Measurements from ENCODE around the gene HBG1. TPM values are rescaled to one million over a fixed set of nuclear protein-coding genes. Genes with fewer than 3 reads are reported as not detected.

The HBG1 gene
- total RNA-seq, 1 experiment from 2014 or later: not detected

DNA sequence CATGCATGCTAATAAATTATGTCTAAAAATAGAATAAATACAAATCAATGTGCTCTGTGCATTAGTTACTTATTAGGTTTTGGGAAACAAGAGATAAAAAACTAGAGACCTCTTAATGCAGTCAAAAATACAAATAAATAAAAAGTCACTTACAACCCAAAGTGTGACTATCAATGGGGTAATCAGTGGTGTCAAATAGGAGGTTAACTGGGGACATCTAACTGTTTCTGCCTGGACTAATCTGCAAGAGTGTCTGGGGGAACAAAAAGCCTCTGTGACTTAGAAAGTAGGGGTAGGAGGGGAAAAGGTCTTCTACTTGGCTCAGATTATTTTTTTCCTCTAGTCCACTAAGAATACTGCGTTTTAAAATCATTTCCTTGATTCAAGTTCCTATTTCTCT, 22.0 kb downstream of the HBG1 start:
- H3K9me2 ChIP-seq (replicated peaks; ENCODE audit: low read length): no peaks in the 10 kb centered on the region
- H3K79me2 ChIP-seq (ENCODE audit: low read length): no peaks in the 10 kb centered on the region
- no peaks in the 10 kb centered on the region for H3K9me3 ChIP-seq (ENCODE audit: low read length)
- no peak overlapping the region for H3K4me3 ChIP-seq (ENCODE audit: low read length)
- H3K27ac ChIP-seq (ENCODE audit: low read length): no peak overlapping the region
- no peaks in the 10 kb centered on the region for H3K4me1 ChIP-seq (ENCODE audit: insufficient read depth, low read length)
- BruUV-seq (replicated peaks): no TSS peak
- no peaks in the 10 kb centered on the region for H4K20me1 ChIP-seq (ENCODE audit: low read length)
- H2AFZ ChIP-seq (ENCODE audit: low read length): no peak overlapping the region
- CTCF ChIA-PET: no interaction called here
- intact Hi-C loops (cut with micrococcal nuclease): no loop called here
- H3K36me3 ChIP-seq (ENCODE audit: low read depth, low read length): no peaks in the 10 kb centered on the region
- DNase-seq: no peak
- ATAC-seq: no peak
- H3K4me2 ChIP-seq (ENCODE audit: low read length): no peak overlapping the region
- no peaks in the 10 kb centered on the region for H3K27me3 ChIP-seq (ENCODE audit: low read length)
- TF ChIP-seq, protein P1, sequence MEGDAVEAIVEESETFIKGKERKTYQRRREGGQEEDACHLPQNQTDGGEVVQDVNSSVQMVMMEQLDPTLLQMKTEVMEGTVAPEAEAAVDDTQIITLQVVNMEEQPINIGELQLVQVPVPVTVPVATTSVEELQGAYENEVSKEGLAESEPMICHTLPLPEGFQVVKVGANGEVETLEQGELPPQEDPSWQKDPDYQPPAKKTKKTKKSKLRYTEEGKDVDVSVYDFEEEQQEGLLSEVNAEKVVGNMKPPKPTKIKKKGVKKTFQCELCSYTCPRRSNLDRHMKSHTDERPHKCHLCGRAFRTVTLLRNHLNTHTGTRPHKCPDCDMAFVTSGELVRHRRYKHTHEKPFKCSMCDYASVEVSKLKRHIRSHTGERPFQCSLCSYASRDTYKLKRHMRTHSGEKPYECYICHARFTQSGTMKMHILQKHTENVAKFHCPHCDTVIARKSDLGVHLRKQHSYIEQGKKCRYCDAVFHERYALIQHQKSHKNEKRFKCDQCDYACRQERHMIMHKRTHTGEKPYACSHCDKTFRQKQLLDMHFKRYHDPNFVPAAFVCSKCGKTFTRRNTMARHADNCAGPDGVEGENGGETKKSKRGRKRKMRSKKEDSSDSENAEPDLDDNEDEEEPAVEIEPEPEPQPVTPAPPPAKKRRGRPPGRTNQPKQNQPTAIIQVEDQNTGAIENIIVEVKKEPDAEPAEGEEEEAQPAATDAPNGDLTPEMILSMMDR (conservative IDR thresholded peaks at IDR 0.05; ENCODE audit: low read depth, low read length): no peak
- TF ChIP-seq EZH2phosphoT487 (IDR thresholded peaks at IDR 0.05; ENCODE audit: borderline replicate concordance, low read length): no peak
- TF ChIP-seq EZH2 (IDR thresholded peaks at IDR 0.05; ENCODE audit: low read length, unreplicated experiment): no peak
- POLR2A ChIA-PET (ENCODE audit: unreplicated experiment): no interaction called here
- no peak overlapping the region for H3K9ac ChIP-seq (ENCODE audit: low read length)
- no peaks in the 10 kb centered on the region for H3F3A ChIP-seq (ENCODE audit: low read length, unreplicated experiment)

DNA sequence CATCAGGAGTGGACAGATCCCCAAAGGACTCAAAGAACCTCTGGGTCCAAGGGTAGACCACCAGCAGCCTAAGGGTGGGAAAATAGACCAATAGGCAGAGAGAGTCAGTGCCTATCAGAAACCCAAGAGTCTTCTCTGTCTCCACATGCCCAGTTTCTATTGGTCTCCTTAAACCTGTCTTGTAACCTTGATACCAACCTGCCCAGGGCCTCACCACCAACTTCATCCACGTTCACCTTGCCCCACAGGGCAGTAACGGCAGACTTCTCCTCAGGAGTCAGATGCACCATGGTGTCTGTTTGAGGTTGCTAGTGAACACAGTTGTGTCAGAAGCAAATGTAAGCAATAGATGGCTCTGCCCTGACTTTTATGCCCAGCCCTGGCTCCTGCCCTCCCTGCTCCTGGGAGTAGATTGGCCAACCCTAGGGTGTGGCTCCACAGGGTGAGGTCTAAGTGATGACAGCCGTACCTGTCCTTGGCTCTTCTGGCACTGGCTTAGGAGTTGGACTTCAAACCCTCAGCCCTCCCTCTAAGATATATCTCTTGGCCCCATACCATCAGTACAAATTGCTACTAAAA, 22.8 kb downstream of the HBG1 start, which contains the start of gene HBB:
TSS of gene HBB (minus strand) at position 340 of the 579 bp plus-strand sequence. CDS start at position 290, 50 bp downstream.
- Histone ChIP-seq H2AFZ (ENCODE audit: low read length) (no peak within 1 kb of the TSS), H3K79me2 (ENCODE audit: low read length) (no peaks in the 10 kb centered on the region), H3K27ac (ENCODE audit: low read length) (no peak within 1 kb of the TSS), H3K9me3 (ENCODE audit: low read length) (no peaks in the 10 kb centered on the region), H4K20me1 (ENCODE audit: low read length) (no peaks in the 10 kb centered on the region), H3F3A (ENCODE audit: low read length, unreplicated experiment) (no peaks in the 10 kb centered on the region), H3K4me2 (ENCODE audit: low read length) (no peak within 1 kb of the TSS), H3K4me3 (ENCODE audit: low read length) (no peak within 1 kb of the TSS), H3K27me3 (ENCODE audit: low read length) (no peaks in the 10 kb centered on the region), H3K9ac (ENCODE audit: low read length) (no peak within 1 kb of the TSS), H3K36me3 (ENCODE audit: low read depth, low read length) (no peaks in the 10 kb centered on the region), H3K9me2 (replicated peaks; ENCODE audit: low read length) (no peaks in the 10 kb centered on the region), H3K4me1 (ENCODE audit: insufficient read depth, low read length) (no peaks in the 10 kb centered on the region)
- DNase-seq (no peak), ATAC-seq (no peak)
- TF ChIP-seq EZH2phosphoT487 (IDR thresholded peaks at IDR 0.05; ENCODE audit: borderline replicate concordance, low read length) (no peak), EZH2 (IDR thresholded peaks at IDR 0.05; ENCODE audit: low read length, unreplicated experiment) (no peak)
- TF ChIP-seq, protein P1 (conservative IDR thresholded peaks at IDR 0.05; ENCODE audit: low read depth, low read length): no peak
- intact Hi-C loops (cut with micrococcal nuclease): no loop called here
- no TSS peak for BruUV-seq (replicated peaks)
- CTCF ChIA-PET: no interaction called here
- POLR2A ChIA-PET (ENCODE audit: unreplicated experiment): no interaction called here

DNA sequence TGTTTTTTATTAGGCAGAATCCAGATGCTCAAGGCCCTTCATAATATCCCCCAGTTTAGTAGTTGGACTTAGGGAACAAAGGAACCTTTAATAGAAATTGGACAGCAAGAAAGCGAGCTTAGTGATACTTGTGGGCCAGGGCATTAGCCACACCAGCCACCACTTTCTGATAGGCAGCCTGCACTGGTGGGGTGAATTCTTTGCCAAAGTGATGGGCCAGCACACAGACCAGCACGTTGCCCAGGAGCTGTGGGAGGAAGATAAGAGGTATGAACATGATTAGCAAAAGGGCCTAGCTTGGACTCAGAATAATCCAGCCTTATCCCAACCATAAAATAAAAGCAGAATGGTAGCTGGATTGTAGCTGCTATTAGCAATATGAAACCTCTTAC, 24.2 kb downstream of the HBG1 start:
- intact Hi-C loops (cut with micrococcal nuclease): no loop called here
- CTCF ChIA-PET: no interaction called here
- BruUV-seq (replicated peaks): no TSS peak

More for the DNA sequence above, 24.2 kb downstream of the HBG1 start:
- DNase-seq (no peak), ATAC-seq (no peak)
- H3K9ac ChIP-seq (ENCODE audit: low read length): no peak overlapping the region
- no peaks in the 10 kb centered on the region for H3K9me2 ChIP-seq (replicated peaks; ENCODE audit: low read length)
- no peak overlapping the region for H3K27ac ChIP-seq (ENCODE audit: low read length)
- no peak overlapping the region for H2AFZ ChIP-seq (ENCODE audit: low read length)
- no peaks in the 10 kb centered on the region for H3K4me1 ChIP-seq (ENCODE audit: insufficient read depth, low read length)
- H3K4me3 ChIP-seq (ENCODE audit: low read length): no peak overlapping the region
- no peaks in the 10 kb centered on the region for H3K27me3 ChIP-seq (ENCODE audit: low read length)
- H3K36me3 ChIP-seq (ENCODE audit: low read depth, low read length): no peaks in the 10 kb centered on the region
- H4K20me1 ChIP-seq (ENCODE audit: low read length): no peaks in the 10 kb centered on the region
- POLR2A ChIA-PET (ENCODE audit: unreplicated experiment): no interaction called here
- TF ChIP-seq EZH2phosphoT487 (IDR thresholded peaks at IDR 0.05; ENCODE audit: borderline replicate concordance, low read length) (no peak), EZH2 (IDR thresholded peaks at IDR 0.05; ENCODE audit: low read length, unreplicated experiment) (no peak)
- TF ChIP-seq, protein P1 (conservative IDR thresholded peaks at IDR 0.05; ENCODE audit: low read depth, low read length): no peak
- H3K79me2 ChIP-seq (ENCODE audit: low read length): no peaks in the 10 kb centered on the region
- no peaks in the 10 kb centered on the region for H3F3A ChIP-seq (ENCODE audit: low read length, unreplicated experiment)
- no peak overlapping the region for H3K4me2 ChIP-seq (ENCODE audit: low read length)
- H3K9me3 ChIP-seq (ENCODE audit: low read length): no peaks in the 10 kb centered on the region
